ENCODE results near the gene KRTAP10-4. TPM values are rescaled to one million over a fixed set of nuclear protein-coding genes. Genes with fewer than 3 reads are reported as not detected.

Gene KRTAP10-4, protein sequence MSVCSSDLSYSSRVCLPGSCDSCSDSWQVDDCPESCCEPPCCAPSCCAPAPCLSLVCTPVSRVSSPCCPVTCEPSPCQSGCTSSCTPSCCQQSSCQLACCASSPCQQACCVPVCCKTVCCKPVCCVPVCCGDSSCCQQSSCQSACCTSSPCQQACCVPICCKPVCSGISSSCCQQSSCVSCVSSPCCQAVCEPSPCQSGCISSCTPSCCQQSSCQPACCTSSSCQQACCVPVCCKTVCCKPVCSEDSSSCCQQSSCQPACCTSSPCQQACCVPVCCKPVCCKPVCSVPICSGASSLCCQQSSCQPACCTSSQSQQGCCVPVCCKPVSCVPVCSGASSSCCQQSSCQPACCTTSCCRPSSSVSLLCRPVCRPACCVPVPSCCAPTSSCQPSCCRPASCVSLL
- total RNA-seq = not detected in 2 replicates

DNA sequence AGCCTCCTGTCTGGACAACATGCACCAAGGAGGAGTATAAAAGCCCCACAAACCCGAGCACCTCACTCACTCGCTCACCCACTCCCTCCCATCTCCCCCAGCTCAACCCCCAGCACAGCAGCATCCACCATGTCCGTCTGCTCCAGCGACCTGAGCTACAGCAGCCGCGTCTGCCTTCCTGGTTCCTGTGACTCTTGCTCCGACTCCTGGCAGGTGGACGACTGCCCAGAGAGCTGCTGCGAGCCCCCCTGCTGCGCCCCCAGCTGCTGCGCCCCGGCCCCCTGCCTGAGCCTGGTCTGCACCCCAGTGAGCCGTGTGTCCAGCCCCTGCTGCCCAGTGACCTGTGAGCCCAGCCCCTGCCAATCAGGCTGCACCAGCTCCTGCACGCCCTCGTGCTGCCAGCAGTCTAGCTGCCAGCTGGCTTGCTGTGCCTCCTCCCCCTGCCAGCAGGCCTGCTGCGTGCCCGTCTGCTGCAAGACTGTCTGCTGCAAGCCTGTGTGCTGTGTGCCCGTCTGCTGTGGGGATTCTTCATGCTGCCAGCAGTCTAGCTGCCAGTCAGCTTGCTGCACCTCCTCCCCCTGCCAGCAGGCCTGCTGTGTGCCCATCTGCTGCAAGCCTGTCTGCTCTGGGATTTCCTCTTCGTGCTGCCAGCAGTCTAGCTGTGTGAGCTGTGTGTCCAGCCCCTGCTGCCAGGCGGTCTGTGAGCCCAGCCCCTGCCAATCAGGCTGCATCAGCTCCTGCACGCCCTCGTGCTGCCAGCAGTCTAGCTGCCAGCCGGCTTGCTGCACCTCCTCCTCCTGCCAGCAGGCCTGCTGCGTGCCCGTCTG lies at the start of gene KRTAP10-4:
TSS of gene KRTAP10-4 (plus strand) at position 100 of the 827 bp plus-strand sequence. CDS start at position 130, 30 bp downstream.

DNA sequence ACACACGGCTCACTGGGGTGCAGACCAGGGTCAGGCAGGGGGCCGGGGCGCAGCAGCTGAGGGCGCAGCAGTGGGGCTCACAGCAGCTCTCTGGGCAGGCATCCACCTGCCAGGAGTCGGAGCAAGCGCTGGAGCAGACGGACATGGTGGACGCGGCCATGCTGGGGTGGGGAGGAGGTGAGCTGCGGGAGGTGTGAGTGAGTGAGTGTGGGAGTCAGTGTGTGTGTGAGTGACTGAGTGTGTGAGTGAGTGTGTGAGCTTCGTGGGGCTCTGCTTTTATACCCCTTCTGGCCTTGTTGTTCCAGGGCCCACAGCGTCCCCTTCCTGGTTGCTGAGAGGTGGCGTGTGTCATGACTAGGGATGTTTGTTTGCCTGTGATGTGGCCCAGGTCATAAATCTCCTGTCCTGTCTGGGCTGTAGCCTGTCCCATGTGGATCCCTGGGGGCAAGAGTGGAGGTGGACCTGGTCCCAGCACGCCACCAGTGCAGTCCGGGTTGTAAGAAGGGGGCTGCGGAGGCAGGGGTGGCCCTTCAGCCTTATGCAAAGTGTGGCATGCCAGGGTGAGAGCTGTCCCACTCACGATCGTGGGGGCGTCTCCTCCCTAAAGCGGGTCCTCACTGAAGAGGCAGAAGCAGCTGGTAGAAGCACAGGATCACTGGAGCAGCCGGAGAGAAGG lies 33.4 kb upstream of the KRTAP10-4 start, which contains the start of gene KRTAP10-1:
TSS of gene KRTAP10-1 (minus strand) at position 205 of the 676 bp plus-strand sequence. CDS start at position 160, 45 bp downstream.

DNA sequence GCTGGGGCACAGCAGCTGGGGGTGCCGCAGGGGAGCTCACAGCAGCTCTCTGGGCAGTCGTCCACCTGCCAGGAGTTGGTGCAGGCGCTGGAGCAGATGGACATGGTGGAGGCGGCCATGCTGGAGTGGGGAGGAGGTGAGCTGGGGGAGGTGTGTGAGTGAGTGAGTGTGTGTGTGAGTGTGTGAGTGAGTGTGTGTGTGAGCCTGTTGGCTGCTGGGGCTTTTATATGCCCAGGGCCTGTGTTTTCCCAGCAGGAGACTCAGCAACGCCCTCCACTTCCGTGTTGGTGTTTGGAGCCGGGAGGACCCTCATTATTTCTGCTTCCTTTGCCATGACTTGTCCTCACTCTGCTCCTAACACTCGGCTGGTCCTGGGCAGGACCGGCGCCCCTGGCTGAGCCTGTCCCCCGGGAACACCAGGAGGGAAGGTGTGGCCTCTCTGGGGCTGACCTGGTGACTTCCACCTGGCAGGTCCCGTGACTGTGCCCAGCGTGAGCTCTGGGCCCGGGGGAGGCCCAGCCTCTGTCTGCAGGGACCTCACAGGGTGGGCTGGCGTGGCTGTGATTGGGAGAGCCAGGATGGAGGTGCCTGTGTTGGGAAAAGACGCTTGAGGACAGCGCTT lies 22.1 kb upstream of the KRTAP10-4 start, which contains the start of gene KRTAP10-2:
TSS of gene KRTAP10-2 (minus strand) at position 166 of the 622 bp plus-strand sequence. CDS start at position 119, 47 bp downstream.

GRCh38 chr21:44558695-44559094 lies 14.8 kb upstream of the KRTAP10-4 start, which contains the start of gene KRTAP10-3:
KRTAP10-3 (minus strand) TSS chr21:44558795; CDS start chr21:44558715, 80 bp downstream.

DNA sequence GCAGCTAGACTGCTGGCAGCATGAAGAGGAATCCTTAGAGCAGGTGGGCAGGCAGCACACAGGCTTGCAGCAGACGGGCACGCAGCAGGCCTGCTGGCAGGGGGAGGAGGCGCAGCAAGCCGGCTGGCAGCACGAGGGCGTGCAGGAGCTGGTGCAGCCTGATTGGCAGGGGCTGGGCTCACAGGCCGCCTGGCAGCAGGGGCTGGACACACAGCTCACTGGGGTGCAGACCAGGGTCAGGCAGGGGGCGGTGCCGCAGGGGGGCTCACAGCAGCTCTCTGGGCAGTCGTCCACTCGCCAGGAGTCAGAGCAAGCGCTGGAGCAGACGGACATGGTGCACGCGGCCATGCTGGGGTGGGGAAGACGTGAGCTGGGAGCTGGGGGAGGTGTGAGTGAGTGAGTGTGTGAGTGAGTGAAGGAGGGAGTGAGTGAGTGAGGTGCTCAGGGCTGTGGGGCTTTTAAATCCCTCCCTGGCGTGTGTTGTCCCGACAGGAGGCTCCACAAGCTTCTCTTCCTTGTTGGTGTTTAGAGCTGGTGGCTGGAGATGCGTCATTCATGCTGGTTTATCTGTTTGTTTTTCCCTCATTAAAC lies 6.8 kb downstream of the KRTAP10-4 start, which contains the start of gene KRTAP10-5:
TSS of gene KRTAP10-5 (minus strand) at position 374 of the 591 bp plus-strand sequence. CDS start at position 348, 26 bp downstream.

DNA sequence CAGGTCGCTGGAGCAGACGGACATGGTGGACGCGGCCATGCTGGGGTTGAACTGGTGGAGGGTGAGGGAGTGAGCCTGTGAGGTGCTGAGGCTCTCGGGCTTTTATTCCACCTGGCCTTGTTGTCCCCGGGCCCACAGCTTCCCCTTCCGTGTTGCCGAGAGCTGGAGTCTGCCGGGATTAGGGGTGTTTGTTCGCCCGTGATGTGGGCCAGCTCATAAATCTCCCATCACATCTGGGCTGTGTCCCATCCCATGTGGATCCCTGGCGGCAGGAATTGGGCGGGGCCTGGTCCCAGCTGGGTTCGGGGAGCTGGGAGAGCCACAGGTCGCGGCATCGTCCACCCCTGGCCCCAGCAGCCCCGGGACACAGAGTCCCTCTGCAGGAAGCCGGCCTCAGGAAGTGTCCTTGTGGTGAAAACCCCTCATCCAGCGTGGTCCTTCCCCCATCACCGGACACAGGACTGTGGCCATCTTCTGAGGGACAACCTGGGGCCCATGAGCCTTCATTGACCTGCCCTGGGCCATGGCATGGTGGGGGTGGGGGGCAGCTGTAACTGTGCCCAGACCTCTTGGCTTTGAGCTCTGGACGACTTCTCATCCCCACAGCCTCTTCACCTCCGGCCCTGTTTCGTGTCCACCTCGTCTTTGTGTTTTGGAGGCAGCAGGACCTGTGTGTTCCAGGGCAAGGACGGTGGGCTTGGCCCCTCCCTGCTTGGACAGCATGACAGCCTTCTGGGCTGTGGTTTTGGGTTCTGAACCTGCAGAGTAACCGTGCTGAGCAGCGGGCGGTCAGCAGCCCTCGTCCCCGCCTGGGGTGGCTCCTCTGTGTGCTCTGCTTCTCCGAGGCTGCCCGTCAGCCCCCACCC lies 19.1 kb downstream of the KRTAP10-4 start, which contains the start of gene KRTAP10-6:
TSS of gene KRTAP10-6 (minus strand) at position 60 of the 866 bp plus-strand sequence. CDS start at position 39, 21 bp downstream.

DNA sequence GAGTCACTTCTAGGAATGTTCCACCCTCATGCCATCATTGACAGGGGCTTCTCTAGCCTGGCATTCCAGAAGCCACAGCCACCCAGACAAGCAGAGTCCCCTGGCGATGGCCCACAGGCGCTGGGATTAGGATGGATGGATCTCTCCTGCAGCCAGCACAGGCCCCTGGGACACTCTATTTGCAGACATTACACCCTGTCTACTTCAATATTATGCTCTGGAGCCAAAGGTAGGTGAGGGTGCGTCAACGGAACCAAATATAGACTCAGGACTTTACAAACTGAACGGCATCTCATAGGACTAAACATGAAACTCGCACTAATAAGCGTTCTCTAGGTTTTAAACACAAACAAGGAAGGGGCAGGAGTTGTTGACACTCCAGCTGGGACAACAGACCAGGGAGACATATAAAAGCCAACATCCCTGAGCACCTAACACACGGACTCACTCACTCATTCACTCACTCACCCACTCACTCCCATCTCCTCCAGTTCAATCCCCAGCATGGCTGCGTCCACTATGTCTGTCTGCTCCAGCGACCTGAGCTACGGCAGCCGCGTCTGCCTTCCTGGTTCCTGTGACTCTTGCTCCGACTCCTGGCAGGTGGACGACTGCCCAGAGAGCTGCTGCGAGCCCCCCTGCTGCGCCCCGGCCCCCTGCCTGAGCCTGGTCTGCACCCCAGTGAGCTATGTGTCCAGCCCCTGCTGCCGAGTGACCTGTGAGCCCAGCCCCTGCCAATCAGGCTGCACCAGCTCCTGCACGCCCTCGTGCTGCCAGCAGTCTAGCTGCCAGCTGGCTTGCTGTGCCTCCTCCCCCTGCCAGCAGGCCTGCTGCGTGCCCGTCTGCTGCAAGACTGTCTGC lies 26.8 kb downstream of the KRTAP10-4 start, which contains the start of gene KRTAP10-7:
TSS of gene KRTAP10-7 (plus strand) at position 480 of the 861 bp plus-strand sequence. CDS start at position 505, 25 bp downstream.

DNA sequence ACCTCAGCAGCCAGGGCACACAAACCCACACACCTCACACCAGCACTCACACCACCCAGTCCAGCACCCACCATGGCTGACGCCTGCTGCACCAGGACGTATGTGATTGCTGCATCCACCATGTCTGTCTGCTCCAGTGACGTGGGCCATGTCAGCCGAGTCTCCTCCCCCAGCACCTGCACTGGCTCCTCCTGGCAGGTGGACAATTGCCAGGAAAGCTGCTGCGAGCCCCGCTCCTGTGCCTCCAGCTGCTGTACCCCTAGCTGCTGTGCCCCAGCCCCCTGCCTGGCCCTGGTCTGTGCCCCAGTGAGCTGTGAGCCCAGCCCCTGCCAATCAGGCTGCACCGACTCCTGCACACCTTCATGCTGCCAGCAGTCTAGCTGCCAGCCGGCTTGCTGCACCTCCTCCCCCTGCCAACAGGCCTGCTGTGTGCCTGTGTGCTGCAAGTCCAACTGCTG lies 38.5 kb downstream of the KRTAP10-4 start, which contains the start of gene KRTAP10-8:
TSS of gene KRTAP10-8 (plus strand) at position 51 of the 458 bp plus-strand sequence. CDS start at position 73, 22 bp downstream.

Other genes with a start within 250 kb of the KRTAP10-4 start
- gene CFAP410, start 234.3 kb upstream of the KRTAP10-4 start, total RNA-seq = 3.1 and 4.0 TPM in 2 replicates
- gene TRPM2, start 220.1 kb upstream of the KRTAP10-4 start, total RNA-seq = not detected in 2 replicates
- gene LRRC3, start 118.2 kb upstream of the KRTAP10-4 start, total RNA-seq = 2.4 and 3.0 TPM in 2 replicates
- gene KRTAP10-1, start 33.5 kb upstream of the KRTAP10-4 start, total RNA-seq = not detected in 2 replicates
- gene KRTAP10-2, start 22.2 kb upstream of the KRTAP10-4 start, total RNA-seq = not detected in 2 replicates
- gene KRTAP10-3, start 14.9 kb upstream of the KRTAP10-4 start, total RNA-seq = not detected in 2 replicates
- not detected in 2 replicates for gene KRTAP10-5, start 6.9 kb downstream of the KRTAP10-4 start, total RNA-seq
- not detected in 2 replicates for gene KRTAP10-6, start 18.8 kb downstream of the KRTAP10-4 start, total RNA-seq
- gene KRTAP10-7, start 26.9 kb downstream of the KRTAP10-4 start, total RNA-seq = not detected in 2 replicates
- gene KRTAP10-8, start 38.4 kb downstream of the KRTAP10-4 start, total RNA-seq = not detected in 2 replicates
- gene KRTAP10-9, start 53.4 kb downstream of the KRTAP10-4 start, total RNA-seq = not detected in 2 replicates
- gene KRTAP10-10, start 63.6 kb downstream of the KRTAP10-4 start, total RNA-seq = not detected in 2 replicates
- not detected in 2 replicates for gene KRTAP10-11, start 72.7 kb downstream of the KRTAP10-4 start, total RNA-seq
- not detected in 2 replicates for gene KRTAP12-4, start 80.9 kb downstream of the KRTAP10-4 start, total RNA-seq
- gene KRTAP12-3, start 84.2 kb downstream of the KRTAP10-4 start, total RNA-seq = not detected in 2 replicates
- not detected in 2 replicates for gene KRTAP12-2, start 93.2 kb downstream of the KRTAP10-4 start, total RNA-seq
- gene KRTAP12-1, start 108.4 kb downstream of the KRTAP10-4 start, total RNA-seq = not detected in 2 replicates
- gene KRTAP10-12, start 123.4 kb downstream of the KRTAP10-4 start, total RNA-seq = not detected in 2 replicates
- gene TSPEAR, start 137.8 kb downstream of the KRTAP10-4 start, total RNA-seq = not detected in 2 replicates
- 131 and 158 TPM in 2 replicates for gene UBE2G2, start 228.1 kb downstream of the KRTAP10-4 start, total RNA-seq
- 110 and 111 TPM in 2 replicates for gene SUMO3, start 244.3 kb downstream of the KRTAP10-4 start, total RNA-seq